ENCODE data around the gene RIMS3.

The RIMS3 gene

DNA sequence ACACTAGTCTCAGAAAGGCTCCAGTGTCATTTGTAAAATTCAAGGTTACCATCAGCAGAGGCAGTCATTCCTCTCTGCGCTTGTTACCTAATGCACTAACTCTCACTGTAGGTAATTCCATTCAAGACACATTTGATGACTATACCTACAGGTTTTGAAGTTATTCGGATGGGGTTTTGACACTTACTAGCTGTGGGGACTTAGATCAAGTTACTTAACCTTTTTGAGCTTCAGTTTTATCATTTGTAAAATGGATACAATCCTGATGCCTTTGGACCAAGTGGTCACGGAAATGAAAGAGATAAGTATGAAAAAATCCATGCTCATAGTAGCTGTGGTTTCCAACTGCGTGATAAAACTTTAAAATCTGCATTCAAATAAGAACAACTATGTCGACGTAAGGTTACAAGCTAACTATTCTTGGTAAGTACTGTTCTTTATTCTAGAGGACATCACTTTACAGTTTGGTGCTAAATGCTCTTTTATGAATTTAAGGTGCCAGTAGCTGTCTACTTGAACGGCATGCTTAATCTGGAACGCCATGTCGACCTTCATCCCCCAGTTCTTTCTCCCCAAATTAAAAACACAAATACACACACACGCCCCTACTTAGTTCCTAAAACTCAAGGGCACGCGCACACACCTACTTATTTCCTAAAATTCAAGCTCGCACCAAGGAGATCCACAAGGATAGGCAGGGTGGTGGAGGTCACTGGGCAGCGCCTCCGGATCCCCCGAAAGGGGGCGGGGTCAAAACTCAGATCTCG lies 25.5 kb upstream of the RIMS3 start:
- DNase-seq (ENCODE audit: low read depth), result no peak
- H3K36me3 ChIP-seq (ENCODE audit: control insufficient read depth, insufficient read depth, low read length, severe bottlenecking), result peaks cover 8% of the 10 kb centered on the region
- peak overlapping the region; percentile 94 for H3K4me3 ChIP-seq (ENCODE audit: low read length)
- peaks cover 11% of the 10 kb centered on the region for H3K4me1 ChIP-seq (ENCODE audit: control insufficient read depth, insufficient read depth, low read length)
- peak overlapping the region; percentile 99 for H3K9ac ChIP-seq (ENCODE audit: low read length)
- no peaks in the 10 kb centered on the region for H3K9me3 ChIP-seq (ENCODE audit: control insufficient read depth, low read length)
- no peaks in the 10 kb centered on the region for H3K27me3 ChIP-seq (replicated peaks; ENCODE audit: control insufficient read depth, insufficient read depth, low read length)

- peaks cover 8% of the 10 kb centered on the region for H3K36me3 ChIP-seq (ENCODE audit: control insufficient read depth, insufficient read depth, low read length, severe bottlenecking)
- H3K9ac ChIP-seq (ENCODE audit: low read length), result no peak overlapping the region
- H3K27me3 ChIP-seq (replicated peaks; ENCODE audit: control insufficient read depth, insufficient read depth, low read length), result no peaks in the 10 kb centered on the region
- H3K4me3 ChIP-seq (ENCODE audit: low read length), result no peak overlapping the region
- H3K9me3 ChIP-seq (ENCODE audit: control insufficient read depth, low read length), result no peaks in the 10 kb centered on the region
- H3K4me1 ChIP-seq (ENCODE audit: control insufficient read depth, insufficient read depth, low read length), result peaks cover 11% of the 10 kb centered on the region
- no peak for DNase-seq (ENCODE audit: low read depth)
Measured at GRCh38 chr1:40689737-40690136, 24.3 kb upstream of the RIMS3 start.

GRCh38 chr1:40687661-40688060 lies 22.2 kb upstream of the RIMS3 start:
- Histone ChIP-seq H3K4me3 (ENCODE audit: low read length) (no peak overlapping the region), H3K9ac (ENCODE audit: low read length) (no peak overlapping the region)

DNA sequence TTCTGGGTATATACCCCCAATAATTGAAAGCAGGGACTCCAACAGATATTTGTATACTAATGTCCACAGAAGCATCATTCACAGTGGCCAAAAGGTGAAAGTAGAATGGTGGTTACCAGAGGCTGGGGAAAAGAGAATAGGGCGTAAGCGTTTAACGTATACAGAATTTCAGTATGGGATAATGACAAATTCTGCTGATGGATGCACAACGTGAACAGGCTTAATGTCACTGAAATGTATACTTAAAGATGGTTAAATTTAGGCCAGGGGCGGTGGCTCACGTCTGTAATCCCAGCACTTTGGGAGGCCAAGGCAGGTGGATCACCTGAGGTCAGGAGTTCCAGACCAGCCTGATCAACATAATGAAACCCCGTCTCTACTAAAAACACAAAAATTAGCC lies 21.6 kb upstream of the RIMS3 start:
- H3K27me3 ChIP-seq (replicated peaks; ENCODE audit: control insufficient read depth, insufficient read depth, low read length), result no peaks in the 10 kb centered on the region
- H3K4me1 ChIP-seq (ENCODE audit: control insufficient read depth, insufficient read depth, low read length), result no peaks in the 10 kb centered on the region
- DNase-seq (ENCODE audit: low read depth), result no peak
- no peaks in the 10 kb centered on the region for H3K9me3 ChIP-seq (ENCODE audit: control insufficient read depth, low read length)
- H3K9ac ChIP-seq (ENCODE audit: low read length), result no peak overlapping the region
- H3K4me3 ChIP-seq (ENCODE audit: low read length), result no peak overlapping the region
- H3K36me3 ChIP-seq (ENCODE audit: control insufficient read depth, insufficient read depth, low read length, severe bottlenecking), result peaks cover 8% of the 10 kb centered on the region

More at GRCh38 chr1:40687661-40688060, 22.2 kb upstream of the RIMS3 start:
- Histone ChIP-seq H3K36me3 (ENCODE audit: control insufficient read depth, insufficient read depth, low read length, severe bottlenecking) (peaks cover 8% of the 10 kb centered on the region), H3K27me3 (replicated peaks; ENCODE audit: control insufficient read depth, insufficient read depth, low read length) (no peaks in the 10 kb centered on the region), H3K9me3 (ENCODE audit: control insufficient read depth, low read length) (no peaks in the 10 kb centered on the region), H3K4me1 (ENCODE audit: control insufficient read depth, insufficient read depth, low read length) (peaks cover 5% of the 10 kb centered on the region)
- no peak for DNase-seq (ENCODE audit: low read depth)

DNA sequence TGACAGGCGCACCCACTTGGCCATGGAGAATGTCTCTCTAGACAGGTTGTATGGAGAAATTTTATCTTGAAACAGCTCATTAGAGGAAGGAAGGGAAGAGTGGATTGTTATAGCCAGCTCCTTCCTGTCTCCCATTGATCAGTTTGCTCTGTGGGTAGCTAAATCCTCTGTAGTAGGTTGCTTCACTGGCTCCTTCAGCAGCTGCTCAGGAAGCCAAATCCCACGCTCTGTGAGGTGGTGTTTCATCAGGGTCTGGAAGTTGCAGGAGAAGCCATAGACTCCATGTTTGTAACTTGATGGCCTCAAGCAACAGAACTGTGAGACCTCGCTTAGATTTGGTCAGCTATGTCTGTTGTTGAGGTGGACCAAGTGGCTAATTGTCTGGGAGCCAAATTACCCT lies 19.2 kb upstream of the RIMS3 start:
- H3K4me1 ChIP-seq (ENCODE audit: control insufficient read depth, insufficient read depth, low read length), result no peaks in the 10 kb centered on the region

GRCh38 chr1:40679165-40679953 lies 13.9 kb upstream of the RIMS3 start:
- no peaks in the 10 kb centered on the region for H3K9me3 ChIP-seq (ENCODE audit: control insufficient read depth, low read length)
- no peak overlapping the region for H3K9ac ChIP-seq (ENCODE audit: low read length)
- H3K36me3 ChIP-seq (ENCODE audit: control insufficient read depth, insufficient read depth, low read length, severe bottlenecking), result no peaks in the 10 kb centered on the region
- no peak overlapping the region for H3K4me3 ChIP-seq (ENCODE audit: low read length)
- DNase-seq (ENCODE audit: low read depth), result no peak
- peaks cover 3% of the 10 kb centered on the region for H3K27me3 ChIP-seq (replicated peaks; ENCODE audit: control insufficient read depth, insufficient read depth, low read length)
- H3K4me1 ChIP-seq (ENCODE audit: control insufficient read depth, insufficient read depth, low read length), result no peaks in the 10 kb centered on the region

More for the DNA sequence above, 19.2 kb upstream of the RIMS3 start:
- H3K4me3 ChIP-seq (ENCODE audit: low read length), result no peak overlapping the region
- H3K9ac ChIP-seq (ENCODE audit: low read length), result no peak overlapping the region
- DNase-seq (ENCODE audit: low read depth), result no peak
- H3K36me3 ChIP-seq (ENCODE audit: control insufficient read depth, insufficient read depth, low read length, severe bottlenecking), result peaks cover 8% of the 10 kb centered on the region
- H3K27me3 ChIP-seq (replicated peaks; ENCODE audit: control insufficient read depth, insufficient read depth, low read length), result no peaks in the 10 kb centered on the region
- H3K9me3 ChIP-seq (ENCODE audit: control insufficient read depth, low read length), result no peaks in the 10 kb centered on the region

- DNase-seq (ENCODE audit: low read depth), result peak; percentile 59
- Histone ChIP-seq H3K36me3 (ENCODE audit: control insufficient read depth, insufficient read depth, low read length, severe bottlenecking) (no peaks in the 10 kb centered on the region), H3K9me3 (ENCODE audit: control insufficient read depth, low read length) (no peaks in the 10 kb centered on the region), H3K9ac (ENCODE audit: low read length) (no peak overlapping the region), H3K4me3 (ENCODE audit: low read length) (no peak overlapping the region), H3K4me1 (ENCODE audit: control insufficient read depth, insufficient read depth, low read length) (no peaks in the 10 kb centered on the region), H3K27me3 (replicated peaks; ENCODE audit: control insufficient read depth, insufficient read depth, low read length) (peaks cover 3% of the 10 kb centered on the region)
Measured at GRCh38 chr1:40676501-40676900, 11.0 kb upstream of the RIMS3 start.

- no peaks in the 10 kb centered on the region for H3K9me3 ChIP-seq (ENCODE audit: control insufficient read depth, low read length)
- no peak for DNase-seq (ENCODE audit: low read depth)
- peaks cover 9% of the 10 kb centered on the region for H3K27me3 ChIP-seq (replicated peaks; ENCODE audit: control insufficient read depth, insufficient read depth, low read length)
- H3K4me1 ChIP-seq (ENCODE audit: control insufficient read depth, insufficient read depth, low read length), result no peaks in the 10 kb centered on the region
- no peak overlapping the region for H3K4me3 ChIP-seq (ENCODE audit: low read length)
- H3K9ac ChIP-seq (ENCODE audit: low read length), result no peak overlapping the region
- H3K36me3 ChIP-seq (ENCODE audit: control insufficient read depth, insufficient read depth, low read length, severe bottlenecking), result no peaks in the 10 kb centered on the region
Measured at GRCh38 chr1:40673452-40673851, 8.0 kb upstream of the RIMS3 start.

DNA sequence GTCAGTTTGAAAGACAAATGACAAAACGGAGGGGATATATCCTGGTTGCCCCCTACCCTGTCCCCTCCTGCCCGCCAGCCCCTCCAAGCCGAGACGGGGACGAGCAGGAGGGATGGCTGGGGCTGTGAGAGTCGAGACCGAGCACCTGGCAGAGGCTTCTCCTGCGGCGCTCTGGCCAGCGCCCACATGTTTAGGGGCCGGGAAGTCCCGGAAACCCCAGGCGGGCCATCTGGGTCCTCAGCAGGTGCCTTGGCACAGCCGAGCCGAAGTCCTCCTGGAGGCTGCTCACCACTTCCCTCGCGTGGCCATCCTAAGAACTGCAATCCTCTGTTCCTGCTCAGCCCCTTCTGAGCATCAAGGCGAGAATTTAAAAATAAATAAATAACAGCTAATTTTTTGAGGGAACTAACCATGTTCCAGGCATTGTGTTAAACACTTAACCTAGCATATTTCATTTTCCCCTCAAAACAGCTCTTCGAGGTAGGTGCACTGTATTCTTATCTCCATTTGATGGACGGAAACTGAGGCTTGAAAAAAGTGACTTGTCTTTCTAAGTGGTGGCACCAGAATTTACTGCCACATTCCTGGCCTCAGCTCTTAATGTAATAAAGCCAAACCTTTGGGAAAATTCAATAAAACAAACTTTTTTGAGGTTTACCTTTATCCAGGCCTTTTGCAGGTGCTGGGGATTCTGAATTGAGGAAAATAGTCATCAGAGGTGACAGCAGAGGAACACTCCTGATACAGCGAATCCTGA lies 3.5 kb upstream of the RIMS3 start:
- no peak overlapping the region for H3K4me3 ChIP-seq (ENCODE audit: low read length)
- H3K9ac ChIP-seq (ENCODE audit: low read length), result no peak overlapping the region
- H3K4me1 ChIP-seq (ENCODE audit: control insufficient read depth, insufficient read depth, low read length), result no peaks in the 10 kb centered on the region
- no peaks in the 10 kb centered on the region for H3K36me3 ChIP-seq (ENCODE audit: control insufficient read depth, insufficient read depth, low read length, severe bottlenecking)
- H3K27me3 ChIP-seq (replicated peaks; ENCODE audit: control insufficient read depth, insufficient read depth, low read length), result peaks cover 36% of the 10 kb centered on the region
- DNase-seq (ENCODE audit: low read depth), result peak; percentile 88
- no peaks in the 10 kb centered on the region for H3K9me3 ChIP-seq (ENCODE audit: control insufficient read depth, low read length)

DNA sequence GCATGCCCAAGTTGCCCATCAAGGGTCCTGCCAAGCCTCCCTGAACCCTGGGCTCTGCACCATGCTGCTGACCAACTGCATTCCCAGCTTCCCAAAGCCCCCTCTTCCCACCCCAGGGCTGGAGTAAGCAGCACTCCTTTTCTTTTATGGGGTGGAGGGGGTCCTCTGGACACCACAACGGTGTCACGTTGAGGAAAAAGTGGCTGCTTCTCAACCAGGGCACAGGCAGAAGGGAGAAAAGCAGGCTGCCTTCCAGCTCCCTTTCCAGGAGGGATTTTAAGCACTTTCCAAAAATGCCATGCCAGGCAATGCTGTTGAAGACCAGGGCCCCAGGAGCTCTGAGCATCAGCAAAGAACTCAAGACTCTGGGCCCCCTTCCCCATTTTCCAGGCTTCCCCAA lies 691 bp downstream of the RIMS3 start:
- no peak for DNase-seq (ENCODE audit: low read depth)
- H3K36me3 ChIP-seq (ENCODE audit: control insufficient read depth, insufficient read depth, low read length, severe bottlenecking), result no peaks in the 10 kb centered on the region
- no peak overlapping the region for H3K4me3 ChIP-seq (ENCODE audit: low read length)
- H3K9me3 ChIP-seq (ENCODE audit: control insufficient read depth, low read length), result no peaks in the 10 kb centered on the region
- peaks cover 10% of the 10 kb centered on the region for H3K4me1 ChIP-seq (ENCODE audit: control insufficient read depth, insufficient read depth, low read length)
- H3K27me3 ChIP-seq (replicated peaks; ENCODE audit: control insufficient read depth, insufficient read depth, low read length), result peaks cover 54% of the 10 kb centered on the region
- no peak overlapping the region for H3K9ac ChIP-seq (ENCODE audit: low read length)

DNA sequence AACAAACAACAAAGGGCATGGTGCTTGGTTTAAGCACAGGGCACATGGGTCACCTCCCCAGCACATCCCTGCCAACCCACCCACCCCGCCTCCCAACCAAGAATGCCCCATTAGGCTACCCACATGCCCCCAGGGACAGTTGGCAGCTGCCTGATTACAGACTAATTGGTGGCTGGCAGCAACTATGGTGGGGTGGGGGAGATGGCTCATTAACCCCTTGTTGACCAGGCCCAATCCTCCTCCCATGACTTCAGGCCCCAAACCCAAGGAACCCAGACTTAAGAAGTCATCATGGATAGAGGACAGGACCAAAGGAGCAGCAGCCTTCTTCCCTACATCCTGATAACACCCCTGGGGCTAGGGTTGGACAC lies 1.3 kb downstream of the RIMS3 start:
- H3K27me3 ChIP-seq (replicated peaks; ENCODE audit: control insufficient read depth, insufficient read depth, low read length), result peaks cover 54% of the 10 kb centered on the region
- H3K4me1 ChIP-seq (ENCODE audit: control insufficient read depth, insufficient read depth, low read length), result peaks cover 10% of the 10 kb centered on the region
- H3K36me3 ChIP-seq (ENCODE audit: control insufficient read depth, insufficient read depth, low read length, severe bottlenecking), result no peaks in the 10 kb centered on the region
- no peak overlapping the region for H3K9ac ChIP-seq (ENCODE audit: low read length)
- H3K9me3 ChIP-seq (ENCODE audit: control insufficient read depth, low read length), result no peaks in the 10 kb centered on the region
- DNase-seq (ENCODE audit: low read depth), result no peak
- H3K4me3 ChIP-seq (ENCODE audit: low read length), result no peak overlapping the region

Measured in adipocyte (in vitro differentiated cells).